Chondrocyte (in vitro differentiated cells): ENCODE measurements around the gene LRRC4B. TPM values are rescaled to one million over a fixed set of nuclear protein-coding genes. Genes with fewer than 3 reads are reported as not detected.

Experiments used
- DNase-seq: peaks from one replicate; pipeline ENCODE4 v3.0.0; 2021; ENCODE audit warnings: mixed read lengths, low spot score
- H3K27ac Mint-ChIP-seq: one replicate; pipeline ENCODE4 v1.8.0; 2021; ENCODE audit warnings: mild to moderate bottlenecking, moderate library complexity, mixed read lengths; ENCODE audit not compliant: unreplicated experiment
- H3K27me3 Mint-ChIP-seq: 2 replicates; pipeline ENCODE4 v1.8.0; 2021; ENCODE audit warnings: low read depth, mixed read lengths
- H3K36me3 Mint-ChIP-seq: 2 replicates; pipeline ENCODE4 v1.8.0; 2021; ENCODE audit warnings: low read depth, mixed read lengths
- H3K4me1 Mint-ChIP-seq: 2 replicates; pipeline ENCODE4 v1.8.0; 2021; ENCODE audit warnings: low read depth, mild to moderate bottlenecking, mixed read lengths
- H3K4me3 Mint-ChIP-seq: one replicate; pipeline ENCODE4 v1.8.0; 2021; ENCODE audit warnings: mild to moderate bottlenecking, moderate library complexity, mixed read lengths; ENCODE audit not compliant: unreplicated experiment
- H3K9me3 Mint-ChIP-seq: 2 replicates; pipeline ENCODE4 v1.8.0; 2021; ENCODE audit warnings: low read depth, mixed read lengths
- CTCF ChIP-seq: fragments of 200-600 bp; sonication (generic); IDR thresholded peaks from 2 replicates; pipeline ENCODE4 v1.5.0; 2021; ENCODE audit warnings: antibody characterized with exemption, mild to moderate bottlenecking, moderate library complexity
- total RNA-seq: library from RNA; stranded (reverse); gene quantifications from 3 replicates; pipeline ENCODE4 v1.2.1, GENCODE V29; 2021

LRRC4B gene
- total RNA-seq, 1 donor from 2014 or later: 0.52 TPM

- H3K4me3 Mint-ChIP-seq: no peak overlapping the region
- no peaks in the 10 kb centered on the region for H3K4me1 Mint-ChIP-seq
- TF ChIP-seq CTCF: no peak
- peaks cover 41% of the 10 kb centered on the region for H3K27me3 Mint-ChIP-seq
- peak; percentile 49 for DNase-seq
- peaks cover 5% of the 10 kb centered on the region for H3K9me3 Mint-ChIP-seq
- H3K36me3 Mint-ChIP-seq: peaks cover 22% of the 10 kb centered on the region
- no peak overlapping the region for H3K27ac Mint-ChIP-seq
These were observed 82.8 kb downstream of the LRRC4B start for GRCh38 chr19:50485284-50485955.

DNA sequence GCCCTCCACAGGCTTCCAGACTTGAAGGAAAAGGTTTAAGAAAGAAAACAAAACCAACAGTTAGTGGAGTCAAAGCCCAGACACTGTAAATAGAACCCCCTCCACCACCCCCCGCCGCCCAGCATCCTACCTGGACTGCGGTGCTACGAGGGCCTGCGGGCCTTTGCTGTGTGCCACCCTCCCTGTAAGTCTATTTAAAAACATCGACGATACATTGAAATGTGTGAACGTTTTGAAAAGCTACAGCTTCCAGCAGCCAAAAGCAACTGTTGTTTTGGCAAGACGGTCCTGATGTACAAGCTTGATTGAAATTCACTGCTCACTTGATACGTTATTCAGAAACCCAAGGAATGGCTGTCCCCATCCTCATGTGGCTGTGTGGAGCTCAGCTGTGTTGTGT lies 85.3 kb downstream of the LRRC4B start:
- H3K4me3 Mint-ChIP-seq: no peak overlapping the region

GRCh38 chr19:50482271-50482855 lies 85.9 kb downstream of the LRRC4B start:
- Mint-ChIP-seq H3K4me1 (peaks cover 9% of the 10 kb centered on the region), H3K27me3 (peaks cover 19% of the 10 kb centered on the region), H3K4me3 (no peak overlapping the region), H3K9me3 (peaks cover 5% of the 10 kb centered on the region), H3K27ac (no peak overlapping the region), H3K36me3 (peaks cover 19% of the 10 kb centered on the region)
- TF ChIP-seq CTCF: no peak
- peak; percentile 86 for DNase-seq

More for the DNA sequence above, 85.3 kb downstream of the LRRC4B start:
- Mint-ChIP-seq H3K27ac (no peak overlapping the region), H3K4me1 (peaks cover 4% of the 10 kb centered on the region), H3K27me3 (peaks cover 24% of the 10 kb centered on the region), H3K9me3 (peaks cover 5% of the 10 kb centered on the region), H3K36me3 (peaks cover 19% of the 10 kb centered on the region)
- no peak for TF ChIP-seq CTCF
- DNase-seq: peak; percentile 37

DNA sequence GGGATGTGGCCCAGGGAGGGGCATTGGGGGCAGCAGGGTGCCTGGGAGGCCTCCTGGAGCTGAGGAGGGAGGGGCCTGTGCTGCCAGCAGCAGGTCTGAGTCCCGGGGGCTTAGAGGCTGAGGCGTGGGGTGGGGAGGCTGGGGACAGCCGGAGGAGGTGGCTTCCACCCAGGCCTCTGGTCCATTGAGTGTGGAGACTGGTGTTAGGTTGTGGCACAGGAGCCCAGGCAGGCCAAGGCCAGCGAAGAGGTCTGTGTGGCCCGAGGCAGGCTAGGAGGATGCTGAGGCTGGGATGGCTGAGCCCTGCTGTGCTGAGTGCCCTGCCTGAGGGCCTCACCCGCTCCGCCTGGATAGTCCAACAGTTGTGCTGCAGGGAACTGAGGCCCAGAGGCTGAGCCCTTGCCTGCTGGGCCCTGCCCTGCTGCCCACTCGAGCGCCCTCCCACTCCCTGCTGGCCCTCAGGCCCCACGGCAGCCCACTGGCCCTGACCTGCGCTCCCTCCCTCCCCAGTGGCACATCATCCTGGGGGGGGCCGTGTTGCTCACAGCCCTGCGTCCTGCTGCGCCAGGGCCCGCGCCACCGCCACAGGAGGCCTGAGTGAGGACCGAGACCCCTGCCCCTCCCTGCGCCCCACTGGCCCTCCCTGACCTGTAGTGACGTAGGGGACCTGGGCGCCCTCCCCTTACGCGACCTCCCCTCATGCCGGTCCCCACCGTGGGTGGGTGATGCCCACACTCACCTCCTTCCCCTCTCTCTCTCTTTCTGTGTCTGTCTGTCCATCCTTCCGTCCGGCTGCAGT lies 86.7 kb downstream of the LRRC4B start:
- TF ChIP-seq CTCF: no peak
- Mint-ChIP-seq H3K27me3 (peaks cover 11% of the 10 kb centered on the region), H3K4me1 (peaks cover 16% of the 10 kb centered on the region), H3K27ac (no peak overlapping the region), H3K9me3 (peaks cover 2% of the 10 kb centered on the region), H3K4me3 (no peak overlapping the region), H3K36me3 (peaks cover 17% of the 10 kb centered on the region)
- DNase-seq: peak; percentile 90
